ENCODE data around the gene PRKG1.

- TF ChIP-seq CTCF (IDR thresholded peaks at IDR 0.05): no peak
- TF ChIP-seq CREB1 (CRISPR knock-in tag; IDR thresholded peaks at IDR 0.05): no peak
- no peak for TF ChIP-seq TEAD4 (CRISPR knock-in tag; IDR thresholded peaks at IDR 0.05)
- TF ChIP-seq ZNF232 (CRISPR knock-in tag; IDR thresholded peaks at IDR 0.05): no peak
- no peak for TF ChIP-seq KAT7 (CRISPR knock-in tag; IDR thresholded peaks at IDR 0.05; ENCODE audit: borderline replicate concordance)
Observed at GRCh38 chr10:52322936-52323335, 1248.6 kb downstream of the PRKG1 start.

All from WTC11 (cell line).